ENCODE measurements around the gene KCTD3.

The KCTD3 gene

GRCh38 chr1:215557992-215558626 is 9.0 kb upstream of the KCTD3 start:
- no peaks in the 10 kb centered on the region for H3K9me3 ChIP-seq (ENCODE audit: low read length)
- no peaks in the 10 kb centered on the region for H3K4me1 ChIP-seq (ENCODE audit: insufficient read depth, low read length)
- no peaks in the 10 kb centered on the region for H3K27me3 ChIP-seq (ENCODE audit: control insufficient read depth in 1 of 2, insufficient read depth in 2 of 2, low read length in 2 of 2)
- no peak overlapping the region for H3K4me3 ChIP-seq (ENCODE audit: low read depth in 1 of 2, low read length in 2 of 2)
- no peak overlapping the region for H3K27ac ChIP-seq (ENCODE audit: low read depth, low read length)
- H3K36me3 ChIP-seq (ENCODE audit: insufficient read depth, low read length), result no peaks in the 10 kb centered on the region
- H3K9ac ChIP-seq (ENCODE audit: low read length), result no peak overlapping the region

- H3K27me3 ChIP-seq (ENCODE audit: control insufficient read depth in 1 of 2, insufficient read depth in 2 of 2, low read length in 2 of 2), result no peaks in the 10 kb centered on the region
- H3K36me3 ChIP-seq (ENCODE audit: insufficient read depth, low read length), result no peaks in the 10 kb centered on the region
- H3K4me3 ChIP-seq (ENCODE audit: low read depth in 1 of 2, low read length in 2 of 2), result peak overlapping the region; percentile 83 to 88
- H3K9ac ChIP-seq (ENCODE audit: low read length), result peak overlapping the region; percentile 73
- H3K9me3 ChIP-seq (ENCODE audit: low read length), result no peaks in the 10 kb centered on the region
- peaks cover 42% of the 10 kb centered on the region for H3K4me1 ChIP-seq (ENCODE audit: insufficient read depth, low read length)
- H3K27ac ChIP-seq (ENCODE audit: low read depth, low read length), result peak overlapping the region; percentile 97
Observed at GRCh38 chr1:215567491-215568298, 591 bp downstream of the KCTD3 start.

- peak overlapping the region; percentile 97 for H3K27ac ChIP-seq (ENCODE audit: low read depth, low read length)
- H3K4me3 ChIP-seq (ENCODE audit: low read depth in 1 of 2, low read length in 2 of 2), result peak overlapping the region; percentile 83 to 88
- peak overlapping the region; percentile 73 for H3K9ac ChIP-seq (ENCODE audit: low read length)
- no peaks in the 10 kb centered on the region for H3K9me3 ChIP-seq (ENCODE audit: low read length)
- H3K36me3 ChIP-seq (ENCODE audit: insufficient read depth, low read length), result no peaks in the 10 kb centered on the region
- H3K27me3 ChIP-seq (ENCODE audit: control insufficient read depth in 1 of 2, insufficient read depth in 2 of 2, low read length in 2 of 2), result no peaks in the 10 kb centered on the region
- peaks cover 48% of the 10 kb centered on the region for H3K4me1 ChIP-seq (ENCODE audit: insufficient read depth, low read length)
Observed at GRCh38 chr1:215568299-215568692, 1.2 kb downstream of the KCTD3 start.

GRCh38 chr1:215569986-215570824 is 3.1 kb downstream of the KCTD3 start:
- Histone ChIP-seq H3K27me3 (ENCODE audit: control insufficient read depth in 1 of 2, insufficient read depth in 2 of 2, low read length in 2 of 2) (no peaks in the 10 kb centered on the region), H3K4me1 (ENCODE audit: insufficient read depth, low read length) (peaks cover 51% of the 10 kb centered on the region), H3K9ac (ENCODE audit: low read length) (no peak overlapping the region), H3K4me3 (ENCODE audit: low read depth in 1 of 2, low read length in 2 of 2) (peak overlapping the region in 1 of 2 donors; percentile 3), H3K36me3 (ENCODE audit: insufficient read depth, low read length) (no peaks in the 10 kb centered on the region), H3K9me3 (ENCODE audit: low read length) (no peaks in the 10 kb centered on the region), H3K27ac (ENCODE audit: low read depth, low read length) (no peak overlapping the region)

- Histone ChIP-seq H3K9me3 (ENCODE audit: low read length) (no peaks in the 10 kb centered on the region), H3K4me1 (ENCODE audit: insufficient read depth, low read length) (no peaks in the 10 kb centered on the region), H3K9ac (ENCODE audit: low read length) (no peak overlapping the region), H3K27ac (ENCODE audit: low read depth, low read length) (no peak overlapping the region), H3K27me3 (ENCODE audit: control insufficient read depth in 1 of 2, insufficient read depth in 2 of 2, low read length in 2 of 2) (no peaks in the 10 kb centered on the region), H3K36me3 (ENCODE audit: insufficient read depth, low read length) (peaks cover 23% of the 10 kb centered on the region), H3K4me3 (ENCODE audit: low read depth in 1 of 2, low read length in 2 of 2) (no peak overlapping the region)
Observed at GRCh38 chr1:215581896-215582295, 14.8 kb downstream of the KCTD3 start.

GRCh38 chr1:215583185-215583749 is 16.2 kb downstream of the KCTD3 start:
- no peaks in the 10 kb centered on the region for H3K27me3 ChIP-seq (ENCODE audit: control insufficient read depth in 1 of 2, insufficient read depth in 2 of 2, low read length in 2 of 2)
- H3K9ac ChIP-seq (ENCODE audit: low read length), result no peak overlapping the region
- peaks cover 11% of the 10 kb centered on the region for H3K36me3 ChIP-seq (ENCODE audit: insufficient read depth, low read length)
- H3K4me3 ChIP-seq (ENCODE audit: low read depth in 1 of 2, low read length in 2 of 2), result no peak overlapping the region
- no peaks in the 10 kb centered on the region for H3K9me3 ChIP-seq (ENCODE audit: low read length)
- H3K4me1 ChIP-seq (ENCODE audit: insufficient read depth, low read length), result no peaks in the 10 kb centered on the region
- H3K27ac ChIP-seq (ENCODE audit: low read depth, low read length), result no peak overlapping the region

- Histone ChIP-seq H3K27ac (ENCODE audit: low read depth, low read length) (no peak overlapping the region), H3K9me3 (ENCODE audit: low read length) (no peaks in the 10 kb centered on the region), H3K36me3 (ENCODE audit: insufficient read depth, low read length) (peaks cover 14% of the 10 kb centered on the region)
Observed at GRCh38 chr1:215584389-215584788, 17.3 kb downstream of the KCTD3 start.

GRCh38 chr1:215589650-215590435 is 22.7 kb downstream of the KCTD3 start:
- peaks cover 9% of the 10 kb centered on the region for H3K4me1 ChIP-seq (ENCODE audit: insufficient read depth, low read length)
- H3K27me3 ChIP-seq (ENCODE audit: control insufficient read depth in 1 of 2, insufficient read depth in 2 of 2, low read length in 2 of 2), result no peaks in the 10 kb centered on the region
- peaks cover 3% of the 10 kb centered on the region for H3K9me3 ChIP-seq (ENCODE audit: low read length)
- H3K4me3 ChIP-seq (ENCODE audit: low read depth in 1 of 2, low read length in 2 of 2), result no peak overlapping the region
- peaks cover 11% of the 10 kb centered on the region for H3K36me3 ChIP-seq (ENCODE audit: insufficient read depth, low read length)
- no peak overlapping the region for H3K9ac ChIP-seq (ENCODE audit: low read length)
- H3K27ac ChIP-seq (ENCODE audit: low read depth, low read length), result no peak overlapping the region

More at GRCh38 chr1:215584389-215584788, 17.3 kb downstream of the KCTD3 start:
- Histone ChIP-seq H3K9ac (ENCODE audit: low read length) (no peak overlapping the region), H3K4me1 (ENCODE audit: insufficient read depth, low read length) (no peaks in the 10 kb centered on the region), H3K27me3 (ENCODE audit: control insufficient read depth in 1 of 2, insufficient read depth in 2 of 2, low read length in 2 of 2) (no peaks in the 10 kb centered on the region), H3K4me3 (ENCODE audit: low read depth in 1 of 2, low read length in 2 of 2) (no peak overlapping the region)

GRCh38 chr1:215590779-215591491 is 23.8 kb downstream of the KCTD3 start:
- peaks cover 16% of the 10 kb centered on the region for H3K36me3 ChIP-seq (ENCODE audit: insufficient read depth, low read length)
- H3K27ac ChIP-seq (ENCODE audit: low read depth, low read length), result no peak overlapping the region
- H3K4me3 ChIP-seq (ENCODE audit: low read depth in 1 of 2, low read length in 2 of 2), result no peak overlapping the region
- peaks cover 16% of the 10 kb centered on the region for H3K4me1 ChIP-seq (ENCODE audit: insufficient read depth, low read length)
- H3K9me3 ChIP-seq (ENCODE audit: low read length), result peaks cover 3% of the 10 kb centered on the region
- H3K27me3 ChIP-seq (ENCODE audit: control insufficient read depth in 1 of 2, insufficient read depth in 2 of 2, low read length in 2 of 2), result no peaks in the 10 kb centered on the region
- H3K9ac ChIP-seq (ENCODE audit: low read length), result no peak overlapping the region

GRCh38 chr1:215594640-215595039 is 27.5 kb downstream of the KCTD3 start:
- peaks cover 3% of the 10 kb centered on the region for H3K9me3 ChIP-seq (ENCODE audit: low read length)
- H3K36me3 ChIP-seq (ENCODE audit: insufficient read depth, low read length), result peaks cover 17% of the 10 kb centered on the region
- H3K9ac ChIP-seq (ENCODE audit: low read length), result no peak overlapping the region
- peaks cover 24% of the 10 kb centered on the region for H3K4me1 ChIP-seq (ENCODE audit: insufficient read depth, low read length)
- H3K4me3 ChIP-seq (ENCODE audit: low read depth in 1 of 2, low read length in 2 of 2), result no peak overlapping the region
- H3K27me3 ChIP-seq (ENCODE audit: control insufficient read depth in 1 of 2, insufficient read depth in 2 of 2, low read length in 2 of 2), result no peaks in the 10 kb centered on the region
- H3K27ac ChIP-seq (ENCODE audit: low read depth, low read length), result no peak overlapping the region
